ENCODE data around the gene BCL11B.

GRCh38 chr14:99272899-99273765 is 1.1 kb upstream of the BCL11B start:
- no peak for TF ChIP-seq CTCF (IDR thresholded peaks at IDR 0.05)
- TF ChIP-seq POLR2A (IDR thresholded peaks at IDR 0.05), result no peak
